Measurements from ENCODE around the gene FSD1L. TPM values are rescaled to one million over a fixed set of nuclear protein-coding genes. Genes with fewer than 3 reads are reported as not detected.

Gene FSD1L
- total and polyA plus RNA-seq, 2 of the 13 experiments (the other 11 are each of a cell fraction or from before 2014, with no cell fraction given), result 4.1 to 5.1 TPM

GRCh38 chr9:105416840-105417239 lies 31.0 kb upstream of the FSD1L start:
- Histone ChIP-seq H3K27me3 (ENCODE audit: control insufficient read depth in 1 of 2, insufficient read depth in 2 of 2, low read length in 2 of 2) (no peaks in the 10 kb centered on the region), H3K4me3 (replicated peaks in 1 of 3; ENCODE audit: insufficient read depth in 1 of 3, low read depth in 2 of 3, low read length in 3 of 3) (no peak overlapping the region), H3K4me2 (ENCODE audit: low read depth, low read length) (0 out of 2 replicates have a peak overlapping the region, but pooled peaks have one; percentile 8), H3K36me3 (replicated peaks in 1 of 2; ENCODE audit: control insufficient read depth in 1 of 2, insufficient read depth in 2 of 2, low read length in 2 of 2) (no peaks in the 10 kb centered on the region), H3K27ac (ENCODE audit: extremely low read length, insufficient read depth, low read length) (peak overlapping the region; percentile 87), H3K9me3 (ENCODE audit: low read length) (no peaks in the 10 kb centered on the region), H3K4me1 (ENCODE audit: insufficient read depth, low read length) (peaks cover 85% of the 10 kb centered on the region), H3K79me2 (ENCODE audit: insufficient read depth, low read length) (no peaks in the 10 kb centered on the region), H4K20me1 (ENCODE audit: insufficient read depth, low read length) (no peaks in the 10 kb centered on the region), H3K9ac (ENCODE audit: insufficient read depth, low read depth, low read length) (no peak overlapping the region), H2AFZ (ENCODE audit: low read length) (no peak overlapping the region)
- FAIRE-seq (no peak), DNase-seq (ENCODE audit: low spot score) (no peak), ATAC-seq (no peak)
- no TSS peak for BruUV-seq (replicated peaks)
- intact Hi-C loops (cut with micrococcal nuclease; ENCODE audit: unreplicated experiment) (loop anchor here (10.0 kb wide), 1 partner anchor 632 kb away; no protein-coding TSS in a partner anchor), in situ Hi-C loops (cut with HindIII; ENCODE audit: extremely low pct_ligation_motif_present, low pct_unique_long_range_greater_than_20kb) (loop anchor here (5.0 to 10.0 kb wide), 3 partner anchors 165 to 552 kb away; no protein-coding TSS in a partner anchor)
- no peak for TF ChIP-seq NFYC (CRISPR knock-in tag; IDR thresholded peaks at IDR 0.05)
- TF ChIP-seq ZNF329 (CRISPR knock-in tag; IDR thresholded peaks at IDR 0.05; ENCODE audit: low read depth), result no peak
- ChIA-PET POLR2A (interaction anchor here (0.6 to 3.0 kb wide), 2 partner anchors 490 to 669 kb away, joined by 3 to 16 read pairs; partner anchors contain the start of genes ABCA1 and NIPSNAP3A), CTCF (ENCODE audit: low intra/inter-chr PET ratio, low total read pairs) (no interaction called here)
- WGBS (ENCODE audit: low lambda C conversion rate), result 86% methylated on average over 1 of the region's 1 CpG

- H3K9ac ChIP-seq (ENCODE audit: insufficient read depth, low read depth, low read length), result peak overlapping the region; percentile 3; the same call in 1 of the 2 replicates
- H3K4me3 ChIP-seq (replicated peaks in 1 of 3; ENCODE audit: insufficient read depth in 1 of 3, low read depth in 2 of 3, low read length in 3 of 3), result peak overlapping the region in 2 of 3 experiments; percentile 25 to 36; a peak in 3 of 6 replicates
- peak overlapping the region; percentile 62 for H3K4me2 ChIP-seq (ENCODE audit: low read depth, low read length)
- 0% methylated on average over 3 of the region's 3 CpGs for WGBS (ENCODE audit: low lambda C conversion rate)
- DNase-seq (ENCODE audit: low spot score) (peak; percentile 98), FAIRE-seq (peak; percentile 98), ATAC-seq (peak; percentile 98)
- no peaks in the 10 kb centered on the region for H3K79me2 ChIP-seq (ENCODE audit: insufficient read depth, low read length)
- BruUV-seq (replicated peaks), result TSS peak; percentile 85
- H3K27me3 ChIP-seq (ENCODE audit: control insufficient read depth in 1 of 2, insufficient read depth in 2 of 2, low read length in 2 of 2), result no peaks in the 10 kb centered on the region
- H3K4me1 ChIP-seq (ENCODE audit: insufficient read depth, low read length), result peaks cover 86% of the 10 kb centered on the region
- H2AFZ ChIP-seq (ENCODE audit: low read length), result no peak overlapping the region
- in situ Hi-C loops (cut with HindIII; ENCODE audit: extremely low pct_ligation_motif_present, low pct_unique_long_range_greater_than_20kb), result loop anchor here (5.0 to 10.0 kb wide), 3 partner anchors 167 to 554 kb away; no protein-coding TSS in a partner anchor
- ChIA-PET CTCF (ENCODE audit: low intra/inter-chr PET ratio, low total read pairs) (no interaction called here), POLR2A (interaction anchor here (0.6 to 3.0 kb wide), 16 partner anchors 11 to 563 kb away, joined by 3 to 19 read pairs (median 3); partner anchors contain the start of genes ABCA1, FSD1L, SLC44A1 and TMEM38B)
- intact Hi-C loops (cut with micrococcal nuclease; ENCODE audit: unreplicated experiment), result loop anchor here (1.0 to 10.0 kb wide), 5 partner anchors 29 to 634 kb away; partner anchors contain the start of genes ABCA1 and FSD1L
- H4K20me1 ChIP-seq (ENCODE audit: insufficient read depth, low read length), result no peaks in the 10 kb centered on the region
- H3K36me3 ChIP-seq (replicated peaks in 1 of 2; ENCODE audit: control insufficient read depth in 1 of 2, insufficient read depth in 2 of 2, low read length in 2 of 2), result no peaks in the 10 kb centered on the region
- peak overlapping the region; percentile 87 for H3K27ac ChIP-seq (ENCODE audit: extremely low read length, insufficient read depth, low read length)
- no peaks in the 10 kb centered on the region for H3K9me3 ChIP-seq (ENCODE audit: low read length)
- TF ChIP-seq SIX4 (CRISPR knock-in tag; IDR thresholded peaks at IDR 0.05) (peak; percentile 63; the same call in 1 of the 2 replicates), MZF1 (CRISPR knock-in tag; IDR thresholded peaks at IDR 0.05; ENCODE audit: borderline replicate concordance) (no peak), ZBTB34 (CRISPR knock-in tag; IDR thresholded peaks at IDR 0.05) (0 out of 2 replicates have a peak, but pooled peaks have one; percentile 44), NFATC3 (CRISPR knock-in tag; IDR thresholded peaks at IDR 0.05) (no peak), ZNF724P (CRISPR knock-in tag; IDR thresholded peaks at IDR 0.05; ENCODE audit: borderline replicate concordance) (no peak), NCOA1 (CRISPR knock-in tag; IDR thresholded peaks at IDR 0.05) (peak; percentile 83; the same call in 1 of the 2 replicates), ZNF883 (CRISPR knock-in tag; IDR thresholded peaks at IDR 0.05; ENCODE audit: not compliant biosample characterization) (no peak), JUNB (CRISPR knock-in tag; IDR thresholded peaks at IDR 0.05; ENCODE audit: borderline replicate concordance) (no peak), SOX6 (IDR thresholded peaks at IDR 0.05) (no peak), SOX6 (CRISPR knock-in tag; IDR thresholded peaks at IDR 0.05) (peak; percentile 97), ZMYM3 (CRISPR knock-in tag; IDR thresholded peaks at IDR 0.05) (no peak; the same call in 1 of the 2 replicates), ESRRA (CRISPR knock-in tag; IDR thresholded peaks at IDR 0.05; ENCODE audit: low read depth) (no peak), ADNP (CRISPR knock-in tag; IDR thresholded peaks at IDR 0.05) (no peak), KDM1A (CRISPR knock-in tag; IDR thresholded peaks at IDR 0.05) (no peak)
Measured at GRCh38 chr9:105418588-105419500, 29.0 kb upstream of the FSD1L start.

Data from HepG2 (cell line).